Retinal pigment epithelial cell (primary cell): ENCODE data around the gene BRME1.

Experiments
- DNase-seq: peaks from one replicate; pipeline ENCODE4 v3.0.0-alpha.2; 2010; ENCODE audit warnings: low read depth
- H3K4me3 ChIP-seq: 2 replicates; pipeline ENCODE4 v1.5.1; 2011; ENCODE audit warnings: mild to moderate bottlenecking, low read length, control low read depth, moderate library complexity
- TF ChIP-seq, protein P1 (sequence below): conservative IDR thresholded peaks from 2 replicates; pipeline ENCODE4 v1.5.1; 2011; ENCODE audit warnings: low read depth, low read length, control low read depth, inconsistent platforms

The BRME1 gene

DNA sequence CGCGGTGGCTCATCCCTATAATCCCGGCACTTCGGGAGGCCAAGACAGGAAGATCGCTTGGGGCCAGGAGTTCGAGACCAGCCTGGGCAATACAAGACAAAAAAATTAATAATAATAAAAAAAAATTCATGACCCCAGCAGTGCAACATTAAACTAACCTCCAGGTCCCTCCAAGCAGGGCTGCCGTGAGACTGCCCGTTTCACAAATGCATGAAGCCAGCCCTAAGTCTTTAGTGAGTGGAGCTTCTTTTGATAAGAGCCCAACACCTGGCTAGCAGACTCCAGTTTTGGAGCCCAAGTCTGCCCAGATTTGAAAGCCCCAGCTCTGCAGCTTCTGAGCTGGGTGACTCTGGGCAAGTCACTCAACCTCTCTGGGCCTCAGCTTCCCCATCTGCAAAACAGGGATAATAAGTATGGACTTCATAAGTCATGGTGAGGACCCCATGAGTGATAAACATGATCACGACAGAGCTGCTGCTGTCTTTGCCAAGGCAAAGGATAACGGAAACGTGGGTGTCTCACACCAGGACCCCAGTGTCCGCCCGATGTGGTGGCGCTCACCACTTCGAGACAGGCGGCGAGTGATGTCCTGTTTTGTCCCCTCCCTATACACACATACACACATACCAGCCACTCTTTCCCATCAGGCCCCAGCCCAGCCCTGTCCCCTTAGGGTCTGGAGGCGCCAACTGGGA lies 67.3 kb downstream of the BRME1 start:
- no peak overlapping the region for H3K4me3 ChIP-seq
- TF ChIP-seq, protein P1, sequence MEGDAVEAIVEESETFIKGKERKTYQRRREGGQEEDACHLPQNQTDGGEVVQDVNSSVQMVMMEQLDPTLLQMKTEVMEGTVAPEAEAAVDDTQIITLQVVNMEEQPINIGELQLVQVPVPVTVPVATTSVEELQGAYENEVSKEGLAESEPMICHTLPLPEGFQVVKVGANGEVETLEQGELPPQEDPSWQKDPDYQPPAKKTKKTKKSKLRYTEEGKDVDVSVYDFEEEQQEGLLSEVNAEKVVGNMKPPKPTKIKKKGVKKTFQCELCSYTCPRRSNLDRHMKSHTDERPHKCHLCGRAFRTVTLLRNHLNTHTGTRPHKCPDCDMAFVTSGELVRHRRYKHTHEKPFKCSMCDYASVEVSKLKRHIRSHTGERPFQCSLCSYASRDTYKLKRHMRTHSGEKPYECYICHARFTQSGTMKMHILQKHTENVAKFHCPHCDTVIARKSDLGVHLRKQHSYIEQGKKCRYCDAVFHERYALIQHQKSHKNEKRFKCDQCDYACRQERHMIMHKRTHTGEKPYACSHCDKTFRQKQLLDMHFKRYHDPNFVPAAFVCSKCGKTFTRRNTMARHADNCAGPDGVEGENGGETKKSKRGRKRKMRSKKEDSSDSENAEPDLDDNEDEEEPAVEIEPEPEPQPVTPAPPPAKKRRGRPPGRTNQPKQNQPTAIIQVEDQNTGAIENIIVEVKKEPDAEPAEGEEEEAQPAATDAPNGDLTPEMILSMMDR, result no peak
- no peak for DNase-seq

DNA sequence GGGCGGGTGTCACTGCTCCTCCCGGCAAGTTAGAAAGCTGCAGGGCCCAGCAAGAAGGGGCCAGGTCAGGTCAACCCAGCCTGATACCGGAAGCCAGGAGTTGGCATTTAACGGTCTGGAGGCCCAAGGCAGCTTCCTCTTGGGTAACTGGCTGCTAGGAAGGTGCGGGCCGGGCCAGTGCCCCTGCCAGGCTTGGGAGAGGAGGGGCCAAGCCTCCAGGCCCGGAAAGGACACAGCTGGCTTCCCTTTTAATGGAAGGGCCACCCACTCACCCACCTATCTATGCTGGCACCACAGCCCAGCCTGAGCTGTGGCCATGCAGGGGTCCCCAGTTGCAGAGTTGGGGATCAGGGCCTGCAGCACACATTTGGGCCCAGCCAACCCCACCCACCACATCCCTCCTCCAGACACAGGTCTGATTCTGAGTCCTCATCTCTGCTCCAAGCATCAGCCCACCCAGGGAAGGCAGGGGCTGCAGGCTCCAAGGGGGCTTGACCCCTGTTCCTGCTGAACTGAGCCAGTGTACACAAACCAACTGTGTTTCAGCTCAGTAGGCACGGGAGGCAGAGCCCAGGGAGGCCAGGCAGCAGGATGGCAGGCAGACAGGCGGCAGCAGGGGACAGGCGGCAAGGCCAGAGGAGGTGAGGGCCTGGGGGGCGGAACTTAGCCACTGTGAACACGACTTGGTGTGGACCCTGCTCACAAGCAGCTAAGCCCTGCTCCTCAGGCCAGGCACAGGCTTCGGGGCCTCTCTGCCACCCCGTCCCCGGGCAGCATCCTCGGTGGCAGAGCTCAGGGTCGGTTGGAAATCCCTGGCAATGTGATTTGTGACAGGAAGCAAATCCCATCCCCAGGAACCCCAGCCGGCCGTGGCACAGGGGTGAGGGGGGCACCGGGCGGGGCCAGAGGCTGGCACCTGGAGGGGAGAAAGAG lies 69.9 kb downstream of the BRME1 start:
- no peak overlapping the region for H3K4me3 ChIP-seq
- no peak for DNase-seq
- TF ChIP-seq, protein P1, result no peak

DNA sequence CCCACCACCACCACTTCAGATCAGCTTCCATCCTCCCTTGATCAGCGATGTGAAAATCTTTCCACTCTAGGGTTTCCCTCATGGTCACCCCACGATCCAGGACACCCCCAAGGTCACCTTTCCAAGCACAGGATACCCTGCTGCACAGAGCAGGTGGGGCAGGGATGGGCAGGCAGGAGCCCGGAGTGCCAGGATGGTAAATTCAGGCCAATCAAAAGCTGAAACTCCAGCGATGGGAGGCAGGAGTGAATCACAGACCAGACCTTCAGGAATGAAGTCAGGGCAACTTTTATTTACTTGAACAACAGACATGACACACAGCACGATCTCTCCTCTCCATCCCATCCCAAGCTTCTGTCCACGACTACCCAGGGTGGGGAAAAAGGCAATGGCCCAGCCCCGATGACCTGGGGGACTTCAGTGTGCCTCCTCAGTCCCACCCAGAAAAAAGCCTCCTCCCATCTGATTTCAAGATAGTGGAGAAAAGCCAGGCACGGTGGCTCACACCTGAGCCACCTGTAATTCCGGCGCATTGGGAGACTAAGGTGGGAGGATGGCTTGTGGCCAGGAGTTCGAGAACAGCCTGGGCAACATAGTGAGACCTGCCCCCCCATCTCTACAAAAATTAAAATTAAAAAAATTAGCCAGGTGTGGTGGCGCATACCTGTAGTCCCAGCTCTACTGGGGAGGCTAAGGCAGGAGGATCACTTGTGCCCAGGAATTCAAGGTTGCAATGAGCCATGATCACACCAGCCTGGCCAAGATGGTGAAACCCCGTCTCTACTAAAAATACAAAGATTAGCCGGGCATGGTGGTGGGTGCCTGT lies 71.5 kb downstream of the BRME1 start:
- no peak for DNase-seq
- H3K4me3 ChIP-seq, result peak overlapping the region; percentile 19
- TF ChIP-seq, protein P1, result no peak

DNA sequence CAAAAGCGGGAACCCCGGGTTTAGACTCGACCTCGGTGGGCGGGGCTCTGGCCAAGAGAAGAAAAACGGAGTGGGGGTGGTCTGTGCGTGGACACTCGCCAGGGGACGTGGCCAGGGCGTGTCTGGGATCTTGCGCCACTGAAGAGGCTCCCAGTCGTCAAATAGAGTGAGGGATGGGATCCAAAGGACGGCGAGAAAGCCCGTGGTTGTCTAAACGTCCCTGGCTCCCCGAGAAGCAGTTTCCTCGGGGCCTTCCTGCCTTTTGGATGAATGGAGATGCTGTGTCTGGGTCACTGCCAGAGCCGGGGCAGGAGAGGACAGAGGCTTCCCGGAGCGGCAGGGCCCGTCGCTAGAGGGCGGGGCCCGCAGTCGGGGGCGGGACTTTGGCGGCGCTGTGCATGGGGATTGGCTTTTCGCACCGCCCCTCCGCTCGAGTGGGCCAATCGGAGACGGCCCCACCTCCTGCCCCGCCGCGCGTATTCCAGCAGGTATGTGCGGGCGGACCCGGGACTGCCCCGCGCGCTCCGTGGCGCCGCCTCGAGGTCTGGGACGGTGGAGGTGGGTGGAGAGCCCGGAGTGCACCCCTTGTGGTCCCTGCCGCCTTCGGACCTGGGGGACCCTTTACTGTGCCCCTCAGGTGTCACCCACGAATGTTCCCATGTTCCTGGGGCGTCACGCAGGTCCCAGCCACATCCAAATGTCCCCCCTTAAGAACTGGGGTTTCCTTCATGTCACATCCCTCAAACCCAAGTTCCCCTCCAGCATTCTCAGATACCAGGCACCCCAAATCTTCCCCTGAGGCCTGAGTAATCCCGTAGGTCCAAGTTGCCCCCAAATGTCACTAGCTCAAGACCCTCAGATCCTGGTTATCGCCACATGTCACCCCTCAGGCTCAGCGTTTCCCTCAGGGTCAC lies 72.3 kb downstream of the BRME1 start:
- H3K4me3 ChIP-seq, result peak overlapping the region; percentile 40
- DNase-seq, result no peak
- TF ChIP-seq, protein P1, result peak; percentile 61
